ENCODE data around the gene BMP4. TPM values are rescaled to one million over a fixed set of nuclear protein-coding genes. Genes with fewer than 3 reads are reported as not detected.

Gene BMP4
- total and polyA plus RNA-seq, 2 of the 13 experiments (the other 11 are each of a cell fraction or from before 2014, with no cell fraction given): 56.4 to 169 TPM

DNA sequence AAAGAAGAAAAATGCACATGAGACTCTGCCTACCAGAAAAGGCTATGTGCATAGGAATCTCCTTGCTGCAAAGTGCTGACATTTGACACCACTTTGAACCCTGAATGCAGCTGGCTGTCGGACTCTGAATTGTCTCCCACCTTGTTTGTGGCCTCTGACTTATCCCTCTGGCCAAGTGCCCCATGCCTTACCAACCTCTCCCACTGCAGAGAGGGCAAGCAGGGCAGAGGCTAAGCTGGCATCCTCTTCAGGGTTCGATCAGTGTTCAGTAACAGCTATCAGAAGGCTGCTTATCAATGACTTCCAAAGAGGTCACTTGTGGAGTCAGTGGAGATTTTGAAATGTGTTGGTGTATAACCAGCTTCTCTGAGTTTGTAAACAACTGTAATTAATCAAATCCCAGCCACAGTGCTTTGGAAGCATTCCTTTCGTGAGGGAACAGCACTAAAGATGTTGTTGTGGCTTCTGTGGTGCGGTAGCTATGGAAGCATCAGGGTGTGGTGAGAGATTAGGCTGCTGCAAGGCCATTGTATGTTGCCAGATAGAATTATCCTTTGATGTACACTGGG lies 22.6 kb upstream of the BMP4 start (continued):
- TF ChIP-seq ZNF10 (CRISPR knock-in tag; IDR thresholded peaks at IDR 0.05; ENCODE audit: borderline replicate concordance, low read depth): no peak
- no peak for TF ChIP-seq PREB (CRISPR knock-in tag; IDR thresholded peaks at IDR 0.05)
- TF ChIP-seq NFKBIZ (CRISPR knock-in tag; IDR thresholded peaks at IDR 0.05): no peak
- TF ChIP-seq ZNF746 (CRISPR knock-in tag; IDR thresholded peaks at IDR 0.05): no peak
- TF ChIP-seq, protein P1, sequence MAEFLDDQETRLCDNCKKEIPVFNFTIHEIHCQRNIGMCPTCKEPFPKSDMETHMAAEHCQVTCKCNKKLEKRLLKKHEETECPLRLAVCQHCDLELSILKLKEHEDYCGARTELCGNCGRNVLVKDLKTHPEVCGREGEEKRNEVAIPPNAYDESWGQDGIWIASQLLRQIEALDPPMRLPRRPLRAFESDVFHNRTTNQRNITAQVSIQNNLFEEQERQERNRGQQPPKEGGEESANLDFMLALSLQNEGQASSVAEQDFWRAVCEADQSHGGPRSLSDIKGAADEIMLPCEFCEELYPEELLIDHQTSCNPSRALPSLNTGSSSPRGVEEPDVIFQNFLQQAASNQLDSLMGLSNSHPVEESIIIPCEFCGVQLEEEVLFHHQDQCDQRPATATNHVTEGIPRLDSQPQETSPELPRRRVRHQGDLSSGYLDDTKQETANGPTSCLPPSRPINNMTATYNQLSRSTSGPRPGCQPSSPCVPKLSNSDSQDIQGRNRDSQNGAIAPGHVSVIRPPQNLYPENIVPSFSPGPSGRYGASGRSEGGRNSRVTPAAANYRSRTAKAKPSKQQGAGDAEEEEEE (CRISPR knock-in tag; IDR thresholded peaks at IDR 0.05; ENCODE audit: borderline replicate concordance): no peak
- no peak for TF ChIP-seq KDM3A (CRISPR knock-in tag; IDR thresholded peaks at IDR 0.05; ENCODE audit: low read depth)
- TF ChIP-seq HNF4A (CRISPR knock-in tag; IDR thresholded peaks at IDR 0.05): peak; percentile 75
- no peak for TF ChIP-seq YEATS2 (CRISPR knock-in tag; IDR thresholded peaks at IDR 0.05; ENCODE audit: borderline replicate concordance)
- TF ChIP-seq KDM6A (CRISPR knock-in tag; IDR thresholded peaks at IDR 0.05; ENCODE audit: low read depth): 0 out of 2 replicates have a peak, but pooled peaks have one; percentile 39
- TF ChIP-seq, protein P2, sequence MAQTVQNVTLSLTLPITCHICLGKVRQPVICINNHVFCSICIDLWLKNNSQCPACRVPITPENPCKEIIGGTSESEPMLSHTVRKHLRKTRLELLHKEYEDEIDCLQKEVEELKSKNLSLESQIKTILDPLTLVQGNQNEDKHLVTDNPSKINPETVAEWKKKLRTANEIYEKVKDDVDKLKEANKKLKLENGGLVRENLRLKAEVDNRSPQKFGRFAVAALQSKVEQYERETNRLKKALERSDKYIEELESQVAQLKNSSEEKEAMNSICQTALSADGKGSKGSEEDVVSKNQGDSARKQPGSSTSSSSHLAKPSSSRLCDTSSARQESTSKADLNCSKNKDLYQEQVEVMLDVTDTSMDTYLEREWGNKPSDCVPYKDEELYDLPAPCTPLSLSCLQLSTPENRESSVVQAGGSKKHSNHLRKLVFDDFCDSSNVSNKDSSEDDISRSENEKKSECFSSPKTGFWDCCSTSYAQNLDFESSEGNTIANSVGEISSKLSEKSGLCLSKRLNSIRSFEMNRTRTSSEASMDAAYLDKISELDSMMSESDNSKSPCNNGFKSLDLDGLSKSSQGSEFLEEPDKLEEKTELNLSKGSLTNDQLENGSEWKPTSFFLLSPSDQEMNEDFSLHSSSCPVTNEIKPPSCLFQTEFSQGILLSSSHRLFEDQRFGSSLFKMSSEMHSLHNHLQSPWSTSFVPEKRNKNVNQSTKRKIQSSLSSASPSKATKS (CRISPR knock-in tag; IDR thresholded peaks at IDR 0.05): no peak
- TF ChIP-seq LCORL (IDR thresholded peaks at IDR 0.05): no peak
- no peak for TF ChIP-seq LCORL (CRISPR knock-in tag; IDR thresholded peaks at IDR 0.05)
- no peak for TF ChIP-seq ZKSCAN5 (CRISPR knock-in tag; IDR thresholded peaks at IDR 0.05)
- TF ChIP-seq ADNP (CRISPR knock-in tag; IDR thresholded peaks at IDR 0.05): no peak
- TF ChIP-seq, protein P3, sequence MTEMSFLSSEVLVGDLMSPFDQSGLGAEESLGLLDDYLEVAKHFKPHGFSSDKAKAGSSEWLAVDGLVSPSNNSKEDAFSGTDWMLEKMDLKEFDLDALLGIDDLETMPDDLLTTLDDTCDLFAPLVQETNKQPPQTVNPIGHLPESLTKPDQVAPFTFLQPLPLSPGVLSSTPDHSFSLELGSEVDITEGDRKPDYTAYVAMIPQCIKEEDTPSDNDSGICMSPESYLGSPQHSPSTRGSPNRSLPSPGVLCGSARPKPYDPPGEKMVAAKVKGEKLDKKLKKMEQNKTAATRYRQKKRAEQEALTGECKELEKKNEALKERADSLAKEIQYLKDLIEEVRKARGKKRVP (CRISPR knock-in tag; IDR thresholded peaks at IDR 0.05): no peak
- TF ChIP-seq, protein P4, sequence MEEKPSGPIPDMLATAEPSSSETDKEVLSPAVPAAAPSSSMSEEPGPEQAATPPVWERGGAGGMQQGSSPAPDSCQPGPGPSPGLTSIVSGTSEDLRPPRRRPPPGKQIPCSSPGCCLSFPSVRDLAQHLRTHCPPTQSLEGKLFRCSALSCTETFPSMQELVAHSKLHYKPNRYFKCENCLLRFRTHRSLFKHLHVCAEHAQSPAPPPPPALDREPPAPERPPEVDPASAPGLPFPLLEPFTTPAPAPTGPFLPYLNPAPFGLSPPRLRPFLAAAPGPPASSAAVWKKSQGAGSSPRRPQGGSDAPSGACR (CRISPR knock-in tag; IDR thresholded peaks at IDR 0.05): no peak
- TF ChIP-seq BCL6 (CRISPR knock-in tag; IDR thresholded peaks at IDR 0.05): no peak
- TF ChIP-seq DMTF1 (CRISPR knock-in tag; IDR thresholded peaks at IDR 0.05): no peak
- no peak for TF ChIP-seq ERF (CRISPR knock-in tag; IDR thresholded peaks at IDR 0.05)
- no peak for TF ChIP-seq BHLHE40 (IDR thresholded peaks at IDR 0.05; ENCODE audit: low read length)
- no peak for TF ChIP-seq ZNF562 (CRISPR knock-in tag; IDR thresholded peaks at IDR 0.05; ENCODE audit: borderline replicate concordance)
- TF ChIP-seq ZNF577 (CRISPR knock-in tag; IDR thresholded peaks at IDR 0.05; ENCODE audit: borderline replicate concordance, low read depth): no peak

Data from HepG2 (cell line).